Measurements from ENCODE around the gene ZCCHC9.
"Not testable (repeated sequence)": the region's sequence is repeated elsewhere in the genome, so short reads cannot be mapped to it uniquely, and the experiment has no call there.

ZCCHC9 gene, protein sequence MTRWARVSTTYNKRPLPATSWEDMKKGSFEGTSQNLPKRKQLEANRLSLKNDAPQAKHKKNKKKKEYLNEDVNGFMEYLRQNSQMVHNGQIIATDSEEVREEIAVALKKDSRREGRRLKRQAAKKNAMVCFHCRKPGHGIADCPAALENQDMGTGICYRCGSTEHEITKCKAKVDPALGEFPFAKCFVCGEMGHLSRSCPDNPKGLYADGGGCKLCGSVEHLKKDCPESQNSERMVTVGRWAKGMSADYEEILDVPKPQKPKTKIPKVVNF

GRCh38 chr5:81301271-81302015 is at the start of gene ZCCHC9:
TSS of gene ZCCHC9 (plus strand) at chr5:81301587. CDS start at chr5:81304758, 3,171 bp downstream.
- CTCF ChIA-PET: interaction anchor here (0.7 to 4.1 kb wide), 8 partner anchors 10 to 92 kb away, joined by 3 to 23 read pairs (median 3); no protein-coding TSS in a partner anchor
- TF ChIP-seq CTCF (IDR thresholded peaks at IDR 0.05; ENCODE audit: control extremely low read depth, extremely low read depth, low read depth, missing control alignments): no peak
- DNase-seq (ENCODE audit: extremely low spot score): peak; percentile 92
- POLR2A ChIA-PET: interaction anchor here (0.6 kb wide), 1 partner anchor 206 kb away, joined by 3 read pairs; no protein-coding TSS in a partner anchor

DNA sequence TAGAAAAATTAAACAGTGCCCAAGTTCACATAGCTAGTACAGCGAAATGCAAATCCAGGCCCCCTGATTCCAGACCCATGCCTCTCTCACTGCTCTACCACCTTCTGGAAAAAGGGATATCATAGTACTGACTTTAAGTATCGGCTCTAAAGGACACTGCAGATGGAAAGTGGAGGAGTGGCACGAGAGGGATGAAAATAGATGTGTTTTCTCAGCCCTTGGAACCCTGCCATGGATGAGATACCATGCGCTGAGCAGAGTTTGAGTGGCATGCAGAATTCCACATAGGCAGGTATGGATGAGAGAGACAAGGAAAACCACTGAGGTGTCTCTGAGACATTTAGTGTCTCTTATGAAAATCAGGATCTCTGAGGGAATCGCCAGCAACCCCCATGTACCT is 49.5 kb upstream of the ZCCHC9 start:
- CTCF ChIA-PET: interaction anchor here (0.7 to 1.6 kb wide), 3 partner anchors 9 to 46 kb away, joined by 3 to 4 read pairs (median 4); no protein-coding TSS in a partner anchor
- POLR2A ChIA-PET: no interaction called here
- no peak for TF ChIP-seq CTCF (IDR thresholded peaks at IDR 0.05; ENCODE audit: control extremely low read depth, extremely low read depth, low read depth, missing control alignments)
- no peak for DNase-seq (ENCODE audit: extremely low spot score)

DNA sequence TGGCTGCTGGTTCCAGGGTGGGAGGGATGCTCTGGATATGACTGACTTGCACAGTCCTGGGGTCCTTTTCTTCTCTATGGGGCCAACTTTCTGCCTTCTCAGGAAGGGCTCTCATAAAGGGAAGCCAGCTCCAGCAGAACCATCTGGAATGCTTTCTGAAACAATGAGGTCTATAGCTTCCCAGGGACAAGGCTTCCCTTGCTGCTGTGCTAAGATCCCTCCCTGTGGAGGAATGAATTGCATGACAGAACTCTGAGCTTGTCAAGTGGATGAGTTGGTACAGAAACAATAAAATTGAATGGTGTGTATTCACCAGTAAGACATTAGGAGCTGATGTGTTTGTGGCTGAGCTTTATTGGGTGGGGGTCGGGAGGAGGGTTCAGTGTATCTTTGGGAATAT is 48.5 kb upstream of the ZCCHC9 start:
- no peak for TF ChIP-seq CTCF (IDR thresholded peaks at IDR 0.05; ENCODE audit: control extremely low read depth, extremely low read depth, low read depth, missing control alignments)
- DNase-seq (ENCODE audit: extremely low spot score): no peak
- ChIA-PET POLR2A (no interaction called here), CTCF (interaction anchor here (0.7 to 1.6 kb wide), 5 partner anchors 8 to 47 kb away, joined by 3 to 4 read pairs (median 3); no protein-coding TSS in a partner anchor)

DNA sequence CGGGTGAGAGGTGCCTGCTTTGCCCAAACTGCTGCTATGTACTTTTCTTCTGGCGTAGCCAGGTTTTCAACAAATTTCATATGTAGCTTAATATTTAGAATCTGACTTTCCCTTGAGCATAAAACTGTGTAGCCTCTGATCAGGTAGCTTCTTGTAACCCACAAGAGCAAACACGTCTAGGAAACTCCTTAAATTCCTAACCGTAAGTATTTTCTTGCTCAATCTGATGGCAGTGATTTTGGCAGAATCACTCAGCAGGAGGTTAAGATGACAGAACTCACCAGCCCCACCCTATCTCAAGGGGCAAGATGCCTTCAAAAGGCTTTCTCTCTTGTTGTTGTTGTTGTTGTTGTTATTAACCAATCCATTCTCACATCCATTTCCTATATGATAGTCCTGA is 47.5 kb upstream of the ZCCHC9 start:
- no peak for DNase-seq (ENCODE audit: extremely low spot score)
- CTCF ChIA-PET: interaction anchor here (1.3 kb wide), 1 partner anchor 9 kb away, joined by 3 read pairs; no protein-coding TSS in a partner anchor
- POLR2A ChIA-PET: no interaction called here
- TF ChIP-seq CTCF (IDR thresholded peaks at IDR 0.05; ENCODE audit: control extremely low read depth, extremely low read depth, low read depth, missing control alignments): no peak

DNA sequence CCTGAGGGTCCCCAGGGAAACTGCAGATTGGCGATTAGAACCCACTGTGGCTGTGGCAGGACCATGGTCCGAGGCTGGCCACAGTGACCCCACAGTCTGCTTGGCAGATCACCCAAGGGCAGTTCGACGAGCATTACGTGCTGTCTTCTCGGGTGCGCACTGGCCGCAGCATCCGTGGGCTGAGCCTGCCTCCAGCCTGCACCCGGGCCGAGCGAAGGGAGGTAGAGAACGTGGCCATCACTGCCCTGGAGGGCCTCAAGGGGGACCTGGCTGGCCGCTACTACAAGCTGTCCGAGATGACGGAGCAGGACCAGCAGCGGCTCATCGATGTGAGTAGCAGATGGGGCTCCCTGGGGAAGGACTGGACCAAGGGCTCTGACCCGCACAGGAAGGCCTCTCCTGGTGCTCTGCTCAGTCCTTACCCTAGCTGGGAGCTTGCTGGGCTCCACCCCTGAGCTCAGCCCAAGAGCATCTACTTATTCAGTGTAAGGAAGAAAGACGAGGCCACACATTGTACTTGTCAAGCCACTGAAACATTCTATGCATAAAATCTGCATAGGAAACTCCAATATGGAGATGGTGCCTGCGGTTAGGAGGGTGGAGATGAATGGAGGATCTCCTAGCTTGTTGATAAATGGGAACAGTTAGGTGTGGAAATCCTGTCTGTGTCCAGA is 46.4 kb upstream of the ZCCHC9 start:
- POLR2A ChIA-PET: no interaction called here
- DNase-seq (ENCODE audit: extremely low spot score): no peak
- no peak for TF ChIP-seq CTCF (IDR thresholded peaks at IDR 0.05; ENCODE audit: control extremely low read depth, extremely low read depth, low read depth, missing control alignments)
- CTCF ChIA-PET: interaction anchor here (1.0 kb wide), 1 partner anchor 9 kb away, joined by 3 read pairs; no protein-coding TSS in a partner anchor

GRCh38 chr5:81256766-81257165 is 44.6 kb upstream of the ZCCHC9 start:
- ChIA-PET CTCF (interaction anchor here (1.2 kb wide), 1 partner anchor 62 kb away, joined by 4 read pairs; no protein-coding TSS in a partner anchor), POLR2A (no interaction called here)
- TF ChIP-seq CTCF (IDR thresholded peaks at IDR 0.05; ENCODE audit: control extremely low read depth, extremely low read depth, low read depth, missing control alignments): no peak
- no peak for DNase-seq (ENCODE audit: extremely low spot score)

DNA sequence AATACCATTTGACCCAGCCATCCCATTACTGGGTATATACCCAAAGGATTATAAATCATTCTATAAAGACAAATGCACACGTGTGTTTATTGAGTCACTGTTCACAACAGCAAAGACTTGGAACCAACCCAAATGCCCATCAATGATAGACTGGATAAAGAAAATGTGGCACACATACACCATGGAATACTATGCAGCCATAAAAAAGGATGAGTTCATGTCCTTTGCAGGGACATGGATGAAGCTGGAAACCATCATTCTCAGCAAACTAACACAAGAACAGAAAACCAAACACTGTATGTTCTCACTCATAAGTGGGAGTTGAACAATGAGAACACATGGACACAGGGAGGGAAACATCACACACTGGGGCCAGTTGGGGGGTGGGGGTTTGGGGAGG is 38.6 kb upstream of the ZCCHC9 start:
- DNase-seq (ENCODE audit: extremely low spot score); CTCF ChIA-PET; POLR2A ChIA-PET: not testable (repeated sequence)

Measured in GM10248 (cell line).